Fibroblast of skin of right quadriceps (primary cell): ENCODE data around the gene ADARB2.
"Not testable (repeated sequence)": the region's sequence is repeated elsewhere in the genome, so short reads cannot be mapped to it uniquely, and the experiment has no call there.

Source experiments
- DNase-seq: peaks from one replicate; pipeline ENCODE4 v3.0.0-alpha.2; 2013

Gene ADARB2

GRCh38 chr10:1476455-1476803, 260.9 kb downstream of the ADARB2 start:
- DNase-seq: no peak

- DNase-seq: no peak
These were observed 261.4 kb downstream of the ADARB2 start for GRCh38 chr10:1475771-1476454.

- no peak for DNase-seq
These were observed 262.2 kb downstream of the ADARB2 start for GRCh38 chr10:1475098-1475591.

- no peak for DNase-seq
These were observed 262.8 kb downstream of the ADARB2 start for GRCh38 chr10:1474376-1475097.

- DNase-seq: no peak
These were observed 263.5 kb downstream of the ADARB2 start for GRCh38 chr10:1473874-1474273.

- no peak for DNase-seq
These were observed 265.0 kb downstream of the ADARB2 start for GRCh38 chr10:1472178-1472958.

GRCh38 chr10:1468811-1469210, 268.5 kb downstream of the ADARB2 start:
- no peak for DNase-seq

GRCh38 chr10:1467334-1468076, 269.8 kb downstream of the ADARB2 start:
- DNase-seq: no peak

- no peak for DNase-seq
These were observed 271.1 kb downstream of the ADARB2 start for GRCh38 chr10:1465993-1466764.

GRCh38 chr10:1465418-1465911, 271.9 kb downstream of the ADARB2 start:
- no peak for DNase-seq

GRCh38 chr10:1464881-1465417, 272.4 kb downstream of the ADARB2 start:
- no peak for DNase-seq

GRCh38 chr10:1463971-1464370, 273.4 kb downstream of the ADARB2 start:
- not testable (repeated sequence) for DNase-seq

- no peak for DNase-seq
These were observed 274.2 kb downstream of the ADARB2 start for GRCh38 chr10:1462994-1463633.

- no peak for DNase-seq
These were observed 274.8 kb downstream of the ADARB2 start for GRCh38 chr10:1462521-1462920.

- no peak for DNase-seq
These were observed 275.3 kb downstream of the ADARB2 start for GRCh38 chr10:1462032-1462431.

GRCh38 chr10:1461016-1461415, 276.3 kb downstream of the ADARB2 start:
- DNase-seq: no peak

- DNase-seq: not testable (repeated sequence)
These were observed 277.7 kb downstream of the ADARB2 start for GRCh38 chr10:1459664-1460063.

- no peak for DNase-seq
These were observed 282.4 kb downstream of the ADARB2 start for GRCh38 chr10:1454951-1455350.

- DNase-seq: no peak
These were observed 282.9 kb downstream of the ADARB2 start for GRCh38 chr10:1454428-1454827.

- no peak for DNase-seq
These were observed 284.5 kb downstream of the ADARB2 start for GRCh38 chr10:1452777-1453176.

GRCh38 chr10:1451941-1452340, 285.4 kb downstream of the ADARB2 start:
- DNase-seq: no peak
